HCT116 (cell line): ENCODE data around the gene CNTN2. TPM values are rescaled to one million over a fixed set of nuclear protein-coding genes. Genes with fewer than 3 reads are reported as not detected.

Experiments
- ATAC-seq: fragments of 200-7000 bp; cut with Tn5 transposase; 2 replicates; pipeline ENCODE4 v1.9.1; 2020; ENCODE audit warnings: mild to moderate bottlenecking, moderate library complexity
- BruUV-seq: library from RNA; stranded (reverse); fragments of 400-500 nt; replicated peaks from 2 replicates; lab custom pipeline; 2021; lab: Mats Ljungman, UMichigan
- CTCF ChIA-PET: fragments of 300-600 bp; sonication (Branson Sonifier 250); formaldehyde crosslinking; loops from one replicate; lab custom pipeline; 2021; ENCODE audit warnings: antibody characterized with exemption; lab: Charles Lee
- POLR2A ChIA-PET: fragments of 300-600, 350-600 bp; sonication (Branson Sonifier 250); formaldehyde crosslinking; loops from one replicate; lab custom pipeline; 2021; ENCODE audit warnings: antibody characterized with exemption; lab: Charles Lee
- RAD21 ChIA-PET, 2 experiments: fragments of 300-600 bp; sonication (Branson Sonifier 250); formaldehyde crosslinking; loops; one replicate each; lab custom pipeline; 2023; ENCODE audit warnings: low total read pairs in 2 of 2; ENCODE audit not compliant: uncharacterized antibody in 2 of 2, unreplicated experiment in 2 of 2, low non-redundant PET in 1 of 2; lab: Charles Lee
- DNase-seq: peaks from one replicate; pipeline ENCODE4 v3.0.0-alpha.2; 2010; ENCODE audit warnings: low read depth, low spot score
- H2AFZ ChIP-seq: fragments of 200-600 bp; shearing (Covaris generic), sonication (generic); 2 replicates; pipeline ENCODE4 v1.6.1; 2017; ENCODE audit warnings: low read depth, mixed run types, mixed read lengths, antibody characterized with exemption, low read length; ENCODE audit not compliant: poor library complexity, severe bottlenecking
- H3K27ac ChIP-seq: 2 replicates; pipeline ENCODE4 v1.5.1; 2012; ENCODE audit warnings: low read depth, low read length
- H3K27me3 ChIP-seq: fragments of 200-600 bp; sonication (generic); 2 replicates; pipeline ENCODE4 v1.6.1; 2016; ENCODE audit warnings: mixed run types, low read length, mixed read lengths; ENCODE audit not compliant: insufficient read depth
- H3K36me3 ChIP-seq, 2 experiments: fragments of 200-500 bp in 1 of 2; fragments of 200-600 bp in 1 of 2; sonication (Bioruptor generic) in 1 of 2; sonication (generic) in 1 of 2; 2 replicates each; pipeline versions ENCODE4 v1.5.1 to v1.6.1; 2014 to 2016; ENCODE audit warnings: low read length in 2 of 2, inconsistent platforms in 1 of 2, mixed read lengths in 1 of 2, mixed run types in 1 of 2; ENCODE audit not compliant: insufficient read depth in 2 of 2, control insufficient read depth in 1 of 2
- H3K4me1 ChIP-seq, 2 experiments: fragments of 200-600 bp in 1 of 2; sonication (generic) in 1 of 2; 2 replicates each; pipeline versions ENCODE4 v1.5.1 to v1.6.1; 2012 to 2017; ENCODE audit warnings: low read length in 2 of 2, inconsistent platforms in 1 of 2, mild to moderate bottlenecking in 1 of 2, mixed read lengths in 1 of 2, mixed run types in 1 of 2, moderate library complexity in 1 of 2; ENCODE audit not compliant: insufficient read depth in 2 of 2, control insufficient read depth in 1 of 2
- H3K4me2 ChIP-seq: fragments of 200-600 bp; sonication (generic); 2 replicates; pipeline ENCODE4 v1.6.1; 2017; ENCODE audit warnings: mixed run types, low read length, mixed read lengths
- H3K4me3 ChIP-seq, 2 experiments: fragments of 200-600 bp in 1 of 2; sonication (generic) in 1 of 2; replicated peaks in 1 of 2; 2 replicates each; pipeline ENCODE4 v1.5.1; 2011 to 2016; ENCODE audit warnings: low read length in 2 of 2, control low read depth in 1 of 2, low read depth in 1 of 2, mild to moderate bottlenecking in 1 of 2, mixed read lengths in 1 of 2, mixed run types in 1 of 2
- H3K79me2 ChIP-seq: fragments of 200-600 bp; sonication (generic); 2 replicates; pipeline ENCODE4 v1.6.1; 2017; ENCODE audit warnings: mild to moderate bottlenecking, mixed run types, low read length, moderate library complexity, mixed read lengths; ENCODE audit not compliant: insufficient read depth
- H3K9ac ChIP-seq: fragments of 200-600 bp; sonication (generic); 2 replicates; pipeline ENCODE4 v1.6.1; 2016; ENCODE audit warnings: low read length, mixed read lengths
- H3K9me2 ChIP-seq: fragments of 200-600 bp; sonication (generic), shearing (Covaris generic); 2 replicates; pipeline ENCODE4 v1.6.1; 2017; ENCODE audit warnings: mixed run types, mild to moderate bottlenecking, moderate library complexity; ENCODE audit not compliant: insufficient read depth
- H3K9me3 ChIP-seq, 2 experiments: fragments of 200-500 bp in 1 of 2; fragments of 200-600 bp in 1 of 2; sonication (Bioruptor generic) in 1 of 2; sonication (generic) in 1 of 2; 2 replicates each; pipeline ENCODE4 v1.6.1; 2014 to 2017; ENCODE audit warnings: low read length in 2 of 2, mixed read lengths in 2 of 2, inconsistent platforms in 1 of 2, low read depth in 1 of 2, mild to moderate bottlenecking in 1 of 2, mixed run types in 1 of 2, moderate library complexity in 1 of 2; ENCODE audit not compliant: control insufficient read depth in 1 of 2, insufficient read depth in 1 of 2
- H4K20me1 ChIP-seq: fragments of 200-600 bp; sonication (generic), shearing (Covaris generic); 2 replicates; pipeline ENCODE4 v1.6.1; 2017; ENCODE audit warnings: mixed run types, mild to moderate bottlenecking, moderate library complexity; ENCODE audit not compliant: insufficient read depth
- CBX3 ChIP-seq: IDR thresholded peaks from 2 replicates; pipeline ENCODE4 v1.6.1; 2012; ENCODE audit warnings: low read depth
- CEBPB ChIP-seq: IDR thresholded peaks from 2 replicates; pipeline ENCODE4 v1.6.1; 2012; ENCODE audit warnings: low read depth
- CTCF ChIP-seq, 3 experiments: fragments of 200-600 bp in 1 of 3; sonication (generic) in 1 of 3; IDR thresholded peaks in 2 of 3; conservative IDR thresholded peaks in 1 of 3; 2 replicates each; pipeline ENCODE4 v1.5.1; 2012 to 2017; ENCODE audit warnings: low read depth in 2 of 3, low read length in 2 of 3, antibody characterized with exemption in 1 of 3, borderline replicate concordance in 1 of 3, control low read depth in 1 of 3, mild to moderate bottlenecking in 1 of 3, mixed read lengths in 1 of 3, mixed run types in 1 of 3, moderate library complexity in 1 of 3; ENCODE audit not compliant: insufficient read depth in 1 of 3
- FOSL1 ChIP-seq: IDR thresholded peaks from 2 replicates; pipeline ENCODE4 v1.6.1; 2012; ENCODE audit warnings: low read depth
- MAX ChIP-seq: IDR thresholded peaks from 2 replicates; pipeline ENCODE4 v1.6.1; 2012
- POLR2A ChIP-seq: IDR thresholded peaks from 2 replicates; pipeline ENCODE4 v1.7.0; 2011; ENCODE audit warnings: borderline replicate concordance; ENCODE audit not compliant: insufficient read depth, insufficient read length; ENCODE audit errors: extremely low read depth
- RAD21 ChIP-seq: IDR thresholded peaks from 2 replicates; pipeline ENCODE4 v1.6.1; 2012; ENCODE audit warnings: low read depth, mild to moderate bottlenecking
- ZFX ChIP-seq: fragments of 450-650 bp; IDR thresholded peaks from 2 replicates; pipeline ENCODE4 v1.6.1; 2017
- ZNF274 ChIP-seq: fragments of 200-500 bp; sonication (Bioruptor generic); IDR thresholded peaks from 2 replicates; pipeline ENCODE4 v1.6.1; 2014; ENCODE audit warnings: mild to moderate bottlenecking, low read depth, low read length, inconsistent platforms
- intact Hi-C: fragments of 100-400 bp; cut with micrococcal nuclease; formaldehyde crosslinking; loops from 2 replicates; pipeline ENCODE4 v1.10.0; 2022
- total RNA-seq: library from RNA; stranded (reverse); gene quantifications from one replicate; pipeline ENCODE4 v1.2.1, GENCODE V29; 2021; ENCODE audit not compliant: unreplicated experiment
- TF ChIP-seq, protein P1 (sequence below): IDR thresholded peaks from 2 replicates; pipeline ENCODE4 v1.6.1; 2011; ENCODE audit warnings: mild to moderate bottlenecking, low read length, moderate library complexity; ENCODE audit not compliant: insufficient replicate concordance; ENCODE audit errors: extremely low read depth
- TF ChIP-seq, protein P2 (sequence below): IDR thresholded peaks from 2 replicates; pipeline ENCODE4 v1.6.1; 2012

Gene CNTN2
- total RNA-seq, 1 experiment from 2014 or later: 0.15 TPM

DNA sequence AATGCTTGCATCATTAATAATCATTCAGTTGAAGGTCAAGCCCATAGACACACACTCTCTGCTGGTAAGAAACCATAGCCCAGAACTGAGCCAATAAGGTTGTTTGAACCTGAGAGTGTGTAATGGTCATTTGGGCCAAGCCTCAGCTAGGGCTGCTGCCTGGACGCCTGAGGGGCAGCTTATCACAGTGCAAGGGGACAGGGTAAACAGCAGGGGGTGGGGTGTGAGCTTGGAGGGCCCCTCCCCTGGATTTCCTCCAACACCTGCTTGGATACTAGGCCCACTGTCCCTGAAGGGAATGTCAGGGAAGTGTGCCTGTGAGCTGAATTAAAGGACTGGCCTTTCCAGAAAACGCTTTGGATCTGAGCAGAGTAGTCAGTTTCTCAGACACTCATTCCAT is 24.6 kb upstream of the CNTN2 start:
- Histone ChIP-seq H3K27ac (no peak overlapping the region), H3K9me2 (no peaks in the 10 kb centered on the region), H3K9me3 (no peaks in the 10 kb centered on the region), H3K4me1 (0 out of 4 replicates have a peak, but pooled peaks cover 0 to 3% of the 10 kb centered on the region in 2 experiments), H3K4me3 (no peak overlapping the region), H3K27me3 (no peaks in the 10 kb centered on the region; the same call in 1 of the 2 replicates), H3K36me3 (no peaks in the 10 kb centered on the region), H3K79me2 (no peaks in the 10 kb centered on the region), H3K4me2 (no peak overlapping the region), H3K9ac (no peak overlapping the region), H2AFZ (no peak overlapping the region), H4K20me1 (no peaks in the 10 kb centered on the region)
- TF ChIP-seq, protein P1, sequence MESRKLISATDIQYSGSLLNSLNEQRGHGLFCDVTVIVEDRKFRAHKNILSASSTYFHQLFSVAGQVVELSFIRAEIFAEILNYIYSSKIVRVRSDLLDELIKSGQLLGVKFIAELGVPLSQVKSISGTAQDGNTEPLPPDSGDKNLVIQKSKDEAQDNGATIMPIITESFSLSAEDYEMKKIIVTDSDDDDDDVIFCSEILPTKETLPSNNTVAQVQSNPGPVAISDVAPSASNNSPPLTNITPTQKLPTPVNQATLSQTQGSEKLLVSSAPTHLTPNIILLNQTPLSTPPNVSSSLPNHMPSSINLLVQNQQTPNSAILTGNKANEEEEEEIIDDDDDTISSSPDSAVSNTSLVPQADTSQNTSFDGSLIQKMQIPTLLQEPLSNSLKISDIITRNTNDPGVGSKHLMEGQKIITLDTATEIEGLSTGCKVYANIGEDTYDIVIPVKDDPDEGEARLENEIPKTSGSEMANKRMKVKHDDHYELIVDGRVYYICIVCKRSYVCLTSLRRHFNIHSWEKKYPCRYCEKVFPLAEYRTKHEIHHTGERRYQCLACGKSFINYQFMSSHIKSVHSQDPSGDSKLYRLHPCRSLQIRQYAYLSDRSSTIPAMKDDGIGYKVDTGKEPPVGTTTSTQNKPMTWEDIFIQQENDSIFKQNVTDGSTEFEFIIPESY: no peak
- TF ChIP-seq CTCF (IDR thresholded peaks at IDR 0.05 in 2 of 3, conservative IDR thresholded peaks at IDR 0.05 in 1 of 3; ENCODE audit: borderline replicate concordance in 1 of 3, insufficient read depth in 1 of 3, low read depth in 2 of 3, low read length in 2 of 3): no peak
- TF ChIP-seq CEBPB: no peak
- TF ChIP-seq ZNF274: no peak
- TF ChIP-seq FOSL1: no peak
- TF ChIP-seq CBX3: no peak
- TF ChIP-seq ZFX: no peak
- no peak for TF ChIP-seq MAX
- TF ChIP-seq, protein P2, sequence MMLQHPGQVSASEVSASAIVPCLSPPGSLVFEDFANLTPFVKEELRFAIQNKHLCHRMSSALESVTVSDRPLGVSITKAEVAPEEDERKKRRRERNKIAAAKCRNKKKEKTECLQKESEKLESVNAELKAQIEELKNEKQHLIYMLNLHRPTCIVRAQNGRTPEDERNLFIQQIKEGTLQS: no peak
- TF ChIP-seq POLR2A: no peak
- TF ChIP-seq RAD21: no peak
- DNase-seq (no peak), ATAC-seq (no peak)
- POLR2A ChIA-PET: no interaction called here
- CTCF ChIA-PET: interaction anchor here (0.8 kb wide), 1 partner anchor 43 kb away, joined by 4 read pairs; no protein-coding TSS in a partner anchor
- intact Hi-C loops: no loop called here
- no TSS peak for BruUV-seq
- RAD21 ChIA-PET: no interaction called here
